Skeletal muscle satellite cell (primary cell): Measurements from ENCODE around the gene ANKS1A.

ENCODE experiments used
- H3K27me3 ChIP-seq: 2 replicates; pipeline ENCODE4 v1.7.0; 2013; ENCODE audit warnings: low read length; ENCODE audit not compliant: control insufficient read depth, insufficient read depth
- H3K36me3 ChIP-seq: 2 replicates; pipeline ENCODE4 v1.7.0; 2013; ENCODE audit warnings: mild to moderate bottlenecking, control low read depth, low read length; ENCODE audit not compliant: insufficient read depth
- H3K4me1 ChIP-seq: 2 replicates; pipeline ENCODE4 v1.7.0; 2013; ENCODE audit warnings: low read length; ENCODE audit not compliant: control insufficient read depth, insufficient read depth
- H3K4me2 ChIP-seq: 2 replicates; pipeline ENCODE4 v1.7.0; 2013; ENCODE audit warnings: mild to moderate bottlenecking, low read length
- H3K4me3 ChIP-seq: 2 replicates; pipeline ENCODE4 v1.7.0; 2013; ENCODE audit warnings: low read length
- H3K9ac ChIP-seq: 2 replicates; pipeline ENCODE4 v1.7.0; 2013; ENCODE audit warnings: mild to moderate bottlenecking, low read depth, low read length, moderate library complexity
- H3K9me3 ChIP-seq: replicated peaks from 2 replicates; pipeline ENCODE4 v1.7.0; 2013; ENCODE audit warnings: mild to moderate bottlenecking, control low read depth, low read length

The ANKS1A gene

DNA sequence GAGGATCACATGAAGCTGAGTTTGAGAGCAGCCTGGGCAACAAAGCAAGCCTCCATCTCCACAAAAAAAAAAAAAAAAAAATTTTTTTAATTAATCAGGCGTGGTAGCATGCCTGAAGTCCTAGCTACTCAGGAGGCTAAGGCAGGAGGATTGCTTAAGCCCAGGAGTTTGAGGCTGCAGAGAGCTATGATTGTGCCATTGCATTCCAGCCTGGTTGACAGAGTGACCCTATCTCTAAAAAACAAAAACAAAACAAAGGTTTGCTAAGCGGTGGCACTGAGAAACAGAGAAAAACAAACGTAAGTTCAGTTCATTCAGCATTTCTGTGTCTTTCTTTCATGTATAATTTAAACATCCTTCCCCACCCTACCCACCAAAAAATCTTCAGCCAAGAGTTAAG lies 78.4 kb downstream of the ANKS1A start:
- Histone ChIP-seq H3K4me1 (no peaks in the 10 kb centered on the region), H3K4me2 (no peak overlapping the region), H3K9ac (no peak overlapping the region), H3K4me3 (no peak overlapping the region), H3K36me3 (peaks cover 4% of the 10 kb centered on the region), H3K9me3 (no peaks in the 10 kb centered on the region), H3K27me3 (no peaks in the 10 kb centered on the region)

DNA sequence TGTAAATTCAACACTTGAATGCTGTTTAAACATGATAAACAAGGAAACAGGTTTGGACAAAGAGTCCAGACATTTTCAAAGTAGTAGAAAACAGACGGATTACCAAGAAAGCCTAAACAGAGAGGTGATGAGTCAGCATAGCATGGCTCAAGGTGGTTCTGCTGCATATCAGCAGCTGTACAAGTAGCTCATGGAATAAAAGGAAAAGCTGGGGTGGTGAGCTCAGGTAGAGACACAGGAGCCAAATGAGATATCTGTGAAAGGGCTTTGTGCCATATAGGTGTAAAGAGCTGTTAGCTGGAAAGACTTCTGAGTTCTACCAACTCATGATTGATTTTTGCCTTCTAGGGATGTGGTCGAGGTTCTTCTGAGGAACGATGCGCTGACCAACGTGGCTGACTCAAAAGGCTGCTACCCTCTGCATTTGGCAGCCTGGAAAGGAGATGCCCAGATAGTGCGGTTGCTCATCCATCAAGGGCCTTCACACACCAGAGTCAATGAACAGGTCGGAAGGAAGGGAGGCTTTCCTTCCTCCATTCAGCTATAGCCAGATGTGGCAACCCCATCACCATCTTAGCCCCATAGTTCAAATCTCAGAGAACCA lies 80.7 kb downstream of the ANKS1A start:
- Histone ChIP-seq H3K4me1 (no peaks in the 10 kb centered on the region), H3K9me3 (no peaks in the 10 kb centered on the region), H3K36me3 (peaks cover 4% of the 10 kb centered on the region), H3K9ac (no peak overlapping the region), H3K27me3 (no peaks in the 10 kb centered on the region), H3K4me3 (no peak overlapping the region), H3K4me2 (no peak overlapping the region)

DNA sequence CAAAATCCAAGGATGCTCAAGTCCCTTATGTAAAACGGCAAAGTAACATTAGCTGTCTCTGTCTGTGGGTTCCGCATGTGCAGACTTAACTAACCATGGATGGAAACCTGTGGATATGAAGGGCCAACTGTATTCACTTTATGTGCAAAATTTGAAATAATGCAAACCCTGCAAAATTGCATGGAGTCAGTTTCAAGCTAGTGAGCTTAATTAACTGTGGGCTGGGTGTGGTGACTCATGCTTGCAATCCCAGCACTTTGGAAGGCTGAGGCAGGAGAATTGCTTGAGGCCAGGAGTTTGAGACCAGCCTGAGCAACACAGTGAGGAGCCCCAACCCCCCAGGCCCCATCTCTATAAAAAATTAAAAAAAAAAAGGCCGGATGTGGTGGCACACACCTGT lies 81.4 kb downstream of the ANKS1A start:
- Histone ChIP-seq H3K9ac (no peak overlapping the region), H3K27me3 (no peaks in the 10 kb centered on the region), H3K4me3 (no peak overlapping the region), H3K36me3 (peaks cover 4% of the 10 kb centered on the region), H3K4me2 (no peak overlapping the region), H3K4me1 (no peaks in the 10 kb centered on the region), H3K9me3 (no peaks in the 10 kb centered on the region)

DNA sequence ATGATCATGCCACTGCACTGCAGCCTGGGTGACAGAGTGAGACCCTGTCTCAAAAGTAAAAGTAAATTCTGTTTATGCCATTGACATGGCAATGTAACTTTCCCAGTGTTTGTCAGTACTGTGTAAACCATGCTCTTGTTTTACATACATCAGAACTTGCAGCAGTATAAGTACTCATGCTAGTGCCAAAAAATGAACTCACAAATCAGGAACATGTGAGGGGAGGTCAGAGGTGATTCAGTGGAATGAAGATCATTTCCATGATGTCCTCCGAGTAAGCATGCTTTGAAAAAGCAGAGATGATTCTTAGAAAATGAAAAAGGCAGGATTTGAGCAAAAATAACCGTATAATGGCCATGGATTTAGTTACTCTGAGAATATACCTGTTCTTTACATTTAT lies 81.9 kb downstream of the ANKS1A start:
- no peaks in the 10 kb centered on the region for H3K9me3 ChIP-seq
- peaks cover 4% of the 10 kb centered on the region for H3K36me3 ChIP-seq
- H3K4me1 ChIP-seq, result no peaks in the 10 kb centered on the region
- H3K4me3 ChIP-seq, result no peak overlapping the region
- no peak overlapping the region for H3K4me2 ChIP-seq
- no peaks in the 10 kb centered on the region for H3K27me3 ChIP-seq
- H3K9ac ChIP-seq, result no peak overlapping the region

DNA sequence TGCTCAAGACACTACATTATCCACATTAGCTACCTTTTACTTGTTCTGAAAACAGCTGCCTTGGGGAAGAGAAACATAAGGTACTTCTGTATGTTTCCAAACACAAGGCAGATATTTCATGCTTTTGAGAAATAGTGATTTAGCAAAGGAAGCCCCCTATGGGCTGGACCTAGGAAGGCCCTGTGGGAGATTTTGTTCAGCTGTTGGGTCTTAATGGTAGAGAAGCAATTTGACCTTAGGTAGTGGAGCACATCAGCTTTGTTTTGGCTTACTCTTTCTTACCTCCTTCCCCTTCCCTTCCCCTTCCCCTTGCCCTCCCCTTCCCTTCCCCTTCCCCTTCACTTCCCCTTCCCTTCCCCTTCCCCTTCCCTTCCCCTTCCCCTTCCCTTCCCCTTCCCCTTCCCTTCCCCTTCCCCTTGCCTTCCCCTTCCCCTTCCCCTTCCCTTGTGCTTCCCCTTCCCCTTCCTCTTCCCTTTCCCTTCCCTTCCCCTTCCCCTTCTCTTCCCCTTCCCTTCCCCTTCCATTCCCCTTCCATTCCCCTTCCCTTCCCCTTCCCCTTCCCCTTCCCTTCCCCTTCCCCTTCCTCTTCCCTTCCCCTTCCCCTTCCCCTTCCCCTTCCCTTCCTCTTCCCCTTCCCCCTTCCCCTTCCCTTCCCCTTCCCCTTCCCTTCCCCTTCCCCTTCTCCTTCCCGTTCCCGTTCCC lies 84.6 kb downstream of the ANKS1A start:
- Histone ChIP-seq H3K9ac (no peak overlapping the region), H3K9me3 (no peaks in the 10 kb centered on the region), H3K4me3 (no peak overlapping the region), H3K4me1 (no peaks in the 10 kb centered on the region), H3K4me2 (no peak overlapping the region), H3K36me3 (peaks cover 4% of the 10 kb centered on the region), H3K27me3 (no peaks in the 10 kb centered on the region)

DNA sequence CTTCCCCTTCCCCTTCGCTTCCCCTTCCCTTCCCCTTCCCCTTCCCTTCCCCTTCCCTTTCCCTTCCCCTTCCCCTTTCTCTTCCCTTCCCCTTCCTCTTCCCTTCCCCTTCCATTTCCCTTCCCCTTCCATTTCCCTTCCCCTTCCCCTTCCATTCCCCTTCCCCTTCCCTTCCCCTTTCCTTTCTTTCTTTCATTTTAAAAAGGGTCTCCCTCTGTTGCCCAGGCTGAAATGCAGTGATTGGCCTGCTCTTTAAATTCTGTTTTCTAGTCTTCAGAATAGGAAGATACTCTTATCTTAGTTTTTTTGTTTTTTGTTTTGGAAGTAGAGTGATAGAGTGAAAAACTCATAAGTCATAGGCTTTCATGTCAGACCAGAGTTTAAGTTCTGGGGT lies 85.2 kb downstream of the ANKS1A start:
- H3K36me3 ChIP-seq, result peaks cover 4% of the 10 kb centered on the region
- no peak overlapping the region for H3K4me3 ChIP-seq
- no peak overlapping the region for H3K9ac ChIP-seq
- H3K4me2 ChIP-seq, result no peak overlapping the region
- no peaks in the 10 kb centered on the region for H3K9me3 ChIP-seq
- no peaks in the 10 kb centered on the region for H3K27me3 ChIP-seq
- no peaks in the 10 kb centered on the region for H3K4me1 ChIP-seq

DNA sequence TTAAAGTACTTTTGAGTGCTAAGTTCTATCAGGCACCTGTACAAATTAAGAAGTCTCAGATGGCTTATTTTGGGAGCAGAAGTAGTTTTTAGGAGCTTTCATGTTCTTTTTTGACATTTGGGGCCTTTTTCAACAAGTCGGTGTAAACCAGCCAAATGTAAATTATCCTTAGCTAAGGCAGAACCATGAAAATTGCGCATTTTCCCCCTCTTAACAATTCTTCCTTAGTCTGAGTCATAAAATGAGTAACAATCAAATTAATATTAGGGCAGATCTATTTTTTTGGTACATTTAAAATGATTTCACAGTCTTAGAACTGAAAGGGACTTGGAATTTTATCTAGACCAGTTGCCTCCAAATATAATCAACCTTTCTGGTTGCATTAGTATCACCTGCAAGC lies 87.2 kb downstream of the ANKS1A start:
- H3K9ac ChIP-seq, result no peak overlapping the region
- no peaks in the 10 kb centered on the region for H3K36me3 ChIP-seq
- no peak overlapping the region for H3K4me2 ChIP-seq
- H3K27me3 ChIP-seq, result no peaks in the 10 kb centered on the region
- H3K4me3 ChIP-seq, result no peak overlapping the region
- no peaks in the 10 kb centered on the region for H3K9me3 ChIP-seq
- no peaks in the 10 kb centered on the region for H3K4me1 ChIP-seq

DNA sequence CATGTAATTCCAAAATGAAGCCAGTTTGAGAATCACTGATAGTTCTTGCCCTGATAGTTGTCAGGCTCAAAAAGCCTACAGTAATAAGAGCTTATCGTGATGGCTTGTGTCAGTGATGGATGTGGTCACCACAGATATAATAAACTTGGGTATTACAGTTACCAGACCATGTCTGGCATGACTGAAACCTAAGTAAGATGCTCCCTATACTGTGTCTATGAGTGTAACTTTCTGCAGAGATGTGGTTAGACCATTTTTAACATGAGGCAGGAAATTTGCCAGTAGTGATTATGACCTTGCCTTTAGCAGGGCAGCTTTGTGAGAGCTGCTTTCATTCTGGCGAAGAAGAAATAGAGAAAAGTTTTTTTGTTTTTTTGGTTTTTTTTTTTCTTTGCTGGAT lies 90.2 kb downstream of the ANKS1A start:
- Histone ChIP-seq H3K36me3 (no peaks in the 10 kb centered on the region), H3K4me2 (no peak overlapping the region), H3K4me3 (no peak overlapping the region), H3K27me3 (no peaks in the 10 kb centered on the region), H3K9ac (no peak overlapping the region), H3K4me1 (peaks cover 9% of the 10 kb centered on the region), H3K9me3 (no peaks in the 10 kb centered on the region)

DNA sequence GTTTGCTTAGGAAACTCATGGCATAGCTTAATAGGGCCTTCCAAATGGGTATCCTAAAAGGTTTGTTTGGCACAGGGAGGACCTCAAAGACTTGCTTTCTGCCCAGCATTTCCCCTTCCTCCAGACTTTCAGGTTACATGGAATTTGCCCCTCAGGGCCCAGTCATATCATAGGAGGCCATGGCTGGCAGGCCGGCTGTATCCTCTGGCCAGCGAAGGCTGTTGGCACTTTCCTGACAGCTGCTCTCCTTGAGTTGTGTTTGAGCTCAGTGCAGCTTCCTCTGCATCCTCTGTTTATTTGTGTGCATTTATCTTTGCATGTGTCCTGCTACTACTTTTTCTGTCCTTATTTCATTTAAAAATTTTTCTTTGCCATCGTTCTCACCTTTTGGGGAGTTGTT lies 90.9 kb downstream of the ANKS1A start:
- Histone ChIP-seq H3K9ac (no peak overlapping the region), H3K36me3 (no peaks in the 10 kb centered on the region), H3K4me3 (no peak overlapping the region), H3K27me3 (no peaks in the 10 kb centered on the region), H3K4me2 (no peak overlapping the region), H3K9me3 (no peaks in the 10 kb centered on the region), H3K4me1 (peaks cover 9% of the 10 kb centered on the region)

DNA sequence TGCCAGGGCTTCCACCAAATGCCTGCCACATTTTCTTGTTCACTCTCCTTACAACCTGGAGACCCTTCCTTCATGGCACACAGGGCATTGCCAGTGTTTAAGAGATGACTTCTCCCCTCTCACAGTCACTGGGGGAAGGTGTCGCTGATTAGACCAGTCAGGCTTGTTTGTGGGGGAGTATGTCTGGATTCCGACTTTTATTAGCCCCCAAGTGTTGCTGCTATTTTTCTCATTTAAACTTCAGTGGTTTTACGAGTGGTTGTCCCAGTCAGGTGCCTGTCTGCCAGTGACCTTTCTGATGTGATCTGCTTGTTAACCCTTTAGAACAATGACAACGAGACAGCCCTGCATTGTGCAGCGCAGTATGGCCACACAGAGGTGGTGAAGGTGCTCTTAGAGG lies 92.3 kb downstream of the ANKS1A start:
- Histone ChIP-seq H3K36me3 (no peaks in the 10 kb centered on the region), H3K9me3 (no peaks in the 10 kb centered on the region)

DNA sequence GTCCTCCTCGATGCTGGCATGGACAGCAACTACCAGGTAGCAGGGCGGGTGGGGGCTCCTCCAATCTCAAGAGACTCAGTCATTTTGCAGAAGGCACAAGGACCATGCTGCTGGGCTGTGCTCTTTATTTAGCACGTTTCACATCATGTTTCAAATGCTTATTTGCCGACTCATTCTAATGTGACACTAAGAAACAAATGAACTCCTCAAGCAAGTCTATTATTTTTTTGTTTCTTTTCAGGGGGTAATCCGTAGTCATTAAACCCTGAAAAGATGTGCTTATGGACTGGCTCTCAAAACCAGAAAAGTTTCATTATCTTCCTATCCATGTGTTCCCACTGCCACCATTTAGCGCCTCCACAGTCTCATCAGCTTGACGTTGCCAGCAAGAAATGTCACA lies 92.9 kb downstream of the ANKS1A start:
- H3K4me1 ChIP-seq, result peaks cover 9% of the 10 kb centered on the region
- H3K4me3 ChIP-seq, result no peak overlapping the region
- no peak overlapping the region for H3K9ac ChIP-seq
- no peaks in the 10 kb centered on the region for H3K9me3 ChIP-seq
- no peak overlapping the region for H3K4me2 ChIP-seq
- H3K27me3 ChIP-seq, result no peaks in the 10 kb centered on the region
- no peaks in the 10 kb centered on the region for H3K36me3 ChIP-seq

More for the DNA sequence above, 92.3 kb downstream of the ANKS1A start:
- H3K4me3 ChIP-seq, result no peak overlapping the region
- no peaks in the 10 kb centered on the region for H3K27me3 ChIP-seq
- no peak overlapping the region for H3K9ac ChIP-seq
- peaks cover 9% of the 10 kb centered on the region for H3K4me1 ChIP-seq
- H3K4me2 ChIP-seq, result no peak overlapping the region

DNA sequence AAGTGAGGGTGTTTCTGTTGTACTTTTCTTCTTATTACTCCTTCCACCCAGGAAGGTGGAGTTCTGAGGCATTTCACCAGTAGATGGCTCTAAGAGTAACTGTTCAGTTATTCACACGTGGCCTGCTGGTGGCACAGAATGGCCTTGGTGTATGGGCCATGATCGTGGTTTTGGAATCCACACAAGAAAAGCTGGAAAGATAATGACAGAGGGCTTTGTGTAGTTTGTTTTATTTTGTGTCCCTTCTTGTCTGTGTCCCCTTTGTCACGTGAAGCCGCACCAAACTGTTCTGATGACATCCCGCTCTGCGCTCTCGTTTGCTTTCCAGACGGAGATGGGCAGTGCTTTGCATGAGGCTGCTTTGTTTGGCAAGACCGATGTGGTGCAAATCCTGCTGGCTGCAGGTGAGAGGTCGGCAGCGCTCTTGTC lies 93.4 kb downstream of the ANKS1A start:
- H3K36me3 ChIP-seq, result no peaks in the 10 kb centered on the region
- H3K9ac ChIP-seq, result no peak overlapping the region
- H3K9me3 ChIP-seq, result no peaks in the 10 kb centered on the region
- no peak overlapping the region for H3K4me2 ChIP-seq
- no peaks in the 10 kb centered on the region for H3K27me3 ChIP-seq
- H3K4me1 ChIP-seq, result peaks cover 9% of the 10 kb centered on the region
- no peak overlapping the region for H3K4me3 ChIP-seq
